Ectodermal cell (in vitro differentiated cells): ENCODE data around the gene SLC29A4.
"Not testable (repeated sequence)": the region's sequence is repeated elsewhere in the genome, so short reads cannot be mapped to it uniquely, and the experiment has no call there.

Experiments
- H3K27ac ChIP-seq: 2 replicates; pipeline ENCODE4 v1.7.0; 2013; ENCODE audit warnings: mild to moderate bottlenecking, low read depth, low read length; ENCODE audit not compliant: insufficient read depth, poor library complexity, severe bottlenecking
- H3K27me3 ChIP-seq: 2 replicates; pipeline ENCODE4 v1.7.0; 2013; ENCODE audit warnings: mild to moderate bottlenecking, low read length; ENCODE audit not compliant: insufficient read depth, control insufficient read depth, poor library complexity, severe bottlenecking
- H3K36me3 ChIP-seq: one replicate; pipeline ENCODE4 v1.7.0; 2013; ENCODE audit warnings: low read length; ENCODE audit not compliant: control insufficient read depth, insufficient read depth
- H3K4me1 ChIP-seq: one replicate; pipeline ENCODE4 v1.7.0; 2013; ENCODE audit warnings: low read length; ENCODE audit not compliant: control insufficient read depth, insufficient read depth
- H3K4me3 ChIP-seq: 2 replicates; pipeline ENCODE4 v1.7.0; 2013; ENCODE audit warnings: low read depth, low read length, control low read depth; ENCODE audit not compliant: insufficient read depth
- H3K9me3 ChIP-seq: 2 replicates; pipeline ENCODE4 v1.7.0; 2013; ENCODE audit warnings: mild to moderate bottlenecking, low read length, moderate library complexity; ENCODE audit not compliant: control insufficient read depth
- WGBS, 2 experiments: methylation state at CpG; one replicate each; pipeline ENCODE4 v1.1.7; 2013; ENCODE audit warnings: missing lambda C conversion rate in 2 of 2; 5-methylcytosine and 5-hydroxymethylcytosine counted together

The SLC29A4 gene

DNA sequence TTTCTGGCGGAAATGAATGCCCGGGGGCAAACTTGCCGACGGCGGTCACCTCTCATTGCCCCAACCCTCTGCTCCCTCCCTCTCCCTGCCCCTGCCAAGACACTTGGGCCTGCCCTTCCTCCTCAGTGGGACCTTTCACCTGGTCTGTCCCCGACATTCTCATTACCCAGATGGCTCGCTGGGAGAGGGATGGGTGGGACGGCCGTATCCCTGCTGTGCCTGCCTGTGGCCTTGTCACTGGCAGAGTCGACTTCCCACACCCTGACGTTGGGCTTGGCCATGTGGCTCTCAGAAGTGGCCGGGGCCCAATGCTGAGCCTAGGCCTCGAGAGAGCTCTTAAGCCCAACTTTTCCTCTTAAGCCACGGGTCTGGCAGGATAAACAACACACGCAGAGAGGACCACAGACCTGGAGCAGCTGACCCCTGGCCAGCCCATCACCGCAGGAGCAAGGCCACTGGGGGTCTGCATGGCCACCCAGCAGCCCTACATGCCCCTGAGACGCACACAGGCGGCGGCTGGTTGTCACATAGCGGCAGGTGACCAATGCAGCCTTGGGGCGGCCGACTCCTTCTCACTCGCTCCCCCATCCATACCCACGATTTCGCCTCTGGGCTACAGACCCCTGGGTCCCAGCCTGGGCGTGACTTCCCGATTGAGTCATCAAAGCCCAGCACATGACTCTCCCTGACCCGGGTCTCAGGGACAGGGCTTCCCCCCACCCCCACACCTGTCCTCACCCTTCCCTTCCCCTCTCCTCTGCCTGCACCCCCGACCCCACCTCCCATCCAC, 40.1 kb downstream of the SLC29A4 start:
- Histone ChIP-seq H3K27ac (no peak overlapping the region), H3K4me3 (no peak overlapping the region), H3K9me3 (no peaks in the 10 kb centered on the region), H3K4me1 (no peaks in the 10 kb centered on the region), H3K27me3 (no peaks in the 10 kb centered on the region), H3K36me3 (peaks cover 11% of the 10 kb centered on the region)
- WGBS, 2 experiments, result 87 to 90% methylated on average over 28 of the region's 29 CpGs

- H3K9me3 ChIP-seq, H3K4me1 ChIP-seq, H3K36me3 ChIP-seq, H3K4me3 ChIP-seq, H3K27ac ChIP-seq, H3K27me3 ChIP-seq: not testable (repeated sequence)
- WGBS, 2 experiments, result 93 to 96% methylated on average over 30 of the region's 31 CpGs
Measured at GRCh38 chr7:5323800-5324781, 41.3 kb downstream of the SLC29A4 start.

GRCh38 chr7:5324961-5325360, 42.2 kb downstream of the SLC29A4 start:
- 90 to 95% methylated on average over 10 of the region's 10 CpGs for WGBS, 2 experiments
- Histone ChIP-seq H3K9me3 (no peaks in the 10 kb centered on the region), H3K27ac (no peak overlapping the region), H3K4me3 (no peak overlapping the region), H3K36me3 (peaks cover 3% of the 10 kb centered on the region), H3K4me1 (no peaks in the 10 kb centered on the region), H3K27me3 (no peaks in the 10 kb centered on the region)

DNA sequence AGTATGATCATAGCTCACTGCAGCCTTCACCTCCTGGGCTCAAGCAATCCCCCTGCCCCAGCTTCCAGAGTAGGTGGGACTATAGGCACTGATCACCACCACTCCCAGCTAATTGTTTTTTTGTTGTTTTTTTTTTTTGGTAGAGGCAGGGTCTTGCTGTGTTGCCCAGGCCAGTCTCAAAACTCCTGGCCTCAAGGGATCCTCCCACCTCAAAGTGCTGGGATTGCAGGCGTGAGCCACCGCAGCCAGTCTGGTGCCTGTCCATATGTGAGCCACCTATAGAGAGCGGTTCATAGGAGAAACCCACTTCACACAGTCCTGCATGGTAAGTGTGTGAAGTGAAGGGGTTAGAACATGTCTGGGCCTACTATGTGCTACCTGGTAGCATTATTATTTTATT, 47.5 kb downstream of the SLC29A4 start:
- Histone ChIP-seq H3K27ac (no peak overlapping the region), H3K36me3 (peaks cover 4% of the 10 kb centered on the region), H3K27me3 (no peaks in the 10 kb centered on the region), H3K4me3 (no peak overlapping the region), H3K9me3 (no peaks in the 10 kb centered on the region), H3K4me1 (no peaks in the 10 kb centered on the region)
- WGBS, 2 experiments, result 94 to 95% methylated on average over 3 of the region's 3 CpGs

DNA sequence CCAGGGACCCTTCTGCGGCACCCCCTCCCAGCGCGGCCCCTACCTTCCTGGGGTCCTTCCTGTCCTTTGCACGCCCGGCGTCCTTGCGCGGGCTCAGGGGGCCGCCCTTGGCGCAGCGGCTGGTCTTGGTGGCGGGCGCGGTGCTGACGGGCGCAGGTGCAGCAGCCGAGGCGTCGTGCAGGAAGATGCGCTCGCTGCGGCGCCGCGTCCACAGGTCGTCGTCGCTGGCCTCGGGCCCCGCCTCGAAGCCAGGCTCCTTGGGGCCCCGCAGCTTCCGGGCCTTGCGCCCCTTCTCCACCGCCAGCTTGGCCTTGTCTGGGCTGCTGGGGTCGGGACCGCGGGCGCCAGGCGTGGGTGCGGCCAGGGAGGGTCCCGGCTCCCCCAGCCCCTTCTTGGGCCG, 49.8 kb downstream of the SLC29A4 start:
- H3K4me3 ChIP-seq, result no peak overlapping the region
- H3K36me3 ChIP-seq, result peaks cover 9% of the 10 kb centered on the region
- no peaks in the 10 kb centered on the region for H3K9me3 ChIP-seq
- H3K27ac ChIP-seq, result no peak overlapping the region
- no peaks in the 10 kb centered on the region for H3K27me3 ChIP-seq
- WGBS, 2 experiments, result 96 to 97% methylated on average over 43 of the region's 43 CpGs
- H3K4me1 ChIP-seq, result no peaks in the 10 kb centered on the region

DNA sequence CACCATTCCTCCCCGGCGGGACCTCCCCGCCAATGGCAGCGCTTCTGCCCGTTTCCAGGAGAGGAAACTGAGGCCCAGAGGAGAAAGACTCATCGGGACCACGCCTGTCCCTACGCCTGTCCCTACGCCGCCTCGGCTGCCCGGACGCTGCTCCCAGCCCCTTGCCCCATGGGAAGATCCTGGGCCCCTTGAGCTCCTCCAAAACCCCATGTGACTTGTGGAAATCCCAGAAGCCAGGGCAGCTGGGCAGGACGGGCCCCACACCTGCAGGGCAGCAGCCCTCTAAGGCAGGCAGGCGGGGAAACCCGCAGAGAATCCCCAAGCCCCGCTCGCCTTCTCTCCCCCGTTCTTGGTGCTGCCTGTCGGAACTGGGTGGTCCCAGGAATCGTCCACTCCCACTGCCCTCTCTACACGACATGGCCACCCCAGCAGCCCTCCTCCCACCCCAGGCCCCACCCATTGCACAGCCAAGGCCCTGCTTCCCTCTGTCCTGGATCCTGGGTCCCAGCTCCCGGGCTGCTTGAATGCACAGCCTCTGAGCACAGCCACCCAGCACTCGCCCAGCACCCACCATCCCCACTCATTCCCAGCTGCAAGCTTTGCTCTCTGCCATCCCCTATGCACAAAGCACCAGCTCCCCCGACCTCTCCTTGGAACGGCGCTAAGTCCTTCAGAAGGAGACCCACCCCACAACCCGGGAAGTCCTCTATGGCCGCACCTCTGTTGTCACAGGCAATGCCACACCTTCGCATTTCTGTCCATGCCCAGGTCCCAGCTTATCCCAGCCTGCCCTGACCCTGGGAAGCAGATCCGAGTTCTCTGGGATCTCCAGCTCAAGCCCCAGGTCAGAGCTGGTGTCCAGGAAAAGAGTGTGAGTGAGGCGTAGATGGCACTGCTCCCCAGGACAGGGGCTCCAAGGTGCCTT, 50.6 kb downstream of the SLC29A4 start:
- Histone ChIP-seq H3K4me3 (no peak overlapping the region), H3K36me3 (peaks cover 9% of the 10 kb centered on the region)
- WGBS, 2 experiments, result 87 to 89% methylated on average over 32 of the region's 32 CpGs

DNA sequence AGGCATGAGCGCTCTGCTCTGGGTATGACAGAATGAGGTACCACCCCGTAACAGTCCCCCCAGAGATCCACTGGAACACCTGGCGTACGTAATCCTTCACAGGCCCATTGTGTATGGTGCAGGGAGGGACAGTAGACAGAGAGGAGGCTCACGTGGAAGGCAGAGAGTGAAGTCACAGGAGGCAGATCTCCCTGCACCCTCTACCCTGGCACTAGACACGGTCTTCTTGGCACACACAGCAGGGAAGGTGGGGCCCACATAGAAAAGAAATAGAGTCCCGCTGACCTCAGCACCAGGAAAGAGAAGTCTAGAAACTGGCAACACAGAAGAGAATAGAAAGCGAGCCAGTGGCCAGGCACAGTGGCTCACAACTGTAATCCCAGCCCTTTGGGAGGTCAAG, 51.9 kb downstream of the SLC29A4 start:
- Histone ChIP-seq H3K4me1 (no peaks in the 10 kb centered on the region), H3K36me3 (peaks cover 9% of the 10 kb centered on the region), H3K27ac (no peak overlapping the region), H3K4me3 (no peak overlapping the region), H3K9me3 (no peaks in the 10 kb centered on the region), H3K27me3 (no peaks in the 10 kb centered on the region)
- 94 to 95% methylated on average over 8 of the region's 8 CpGs for WGBS, 2 experiments

More for the DNA sequence above, 50.6 kb downstream of the SLC29A4 start:
- Histone ChIP-seq H3K4me1 (no peaks in the 10 kb centered on the region), H3K9me3 (no peaks in the 10 kb centered on the region), H3K27ac (no peak overlapping the region), H3K27me3 (no peaks in the 10 kb centered on the region)

DNA sequence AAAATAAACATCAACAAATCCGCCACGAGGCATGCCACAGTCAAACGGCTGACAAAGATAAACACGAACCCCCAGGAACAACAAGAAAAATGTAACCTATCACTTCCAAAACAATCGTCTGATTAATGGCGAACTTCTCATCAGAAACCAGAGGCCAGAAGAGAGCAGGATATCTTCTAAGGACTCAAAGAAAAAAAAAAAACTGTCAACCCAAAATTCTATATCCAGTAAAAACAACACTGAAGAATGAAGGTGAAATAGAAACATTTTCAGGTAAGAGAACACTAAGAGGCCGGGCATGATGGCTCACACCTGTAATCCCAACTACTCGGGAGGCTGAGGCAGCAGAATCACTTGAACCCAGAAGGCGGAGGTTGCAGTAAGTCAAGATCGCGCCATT, 54.3 kb downstream of the SLC29A4 start:
- H3K4me1 ChIP-seq, result no peaks in the 10 kb centered on the region
- H3K27ac ChIP-seq, result no peak overlapping the region
- 93% methylated on average over 11 of the region's 11 CpGs for WGBS, 2 experiments
- no peak overlapping the region for H3K4me3 ChIP-seq
- H3K27me3 ChIP-seq, result no peaks in the 10 kb centered on the region
- H3K9me3 ChIP-seq, result no peaks in the 10 kb centered on the region
- peaks cover 9% of the 10 kb centered on the region for H3K36me3 ChIP-seq

GRCh38 chr7:5339955-5340354, 57.2 kb downstream of the SLC29A4 start:
- Histone ChIP-seq H3K36me3 (peaks cover 37% of the 10 kb centered on the region), H3K9me3 (peaks cover 2% of the 10 kb centered on the region), H3K27ac (no peak overlapping the region), H3K27me3 (no peaks in the 10 kb centered on the region), H3K4me1 (no peaks in the 10 kb centered on the region), H3K4me3 (no peak overlapping the region)
- 88 to 94% methylated on average over 2 of the region's 2 CpGs for WGBS, 2 experiments
